WTC11 (cell line): ENCODE measurements around the gene TRPV5. TPM values are rescaled to one million over a fixed set of nuclear protein-coding genes. Genes with fewer than 3 reads are reported as not detected.

Source experiments
- ATAC-seq: fragments of 200-7000 bp; cut with Tn5 transposase; 2 replicates; pipeline ENCODE4 v1.10.0; 2021; ENCODE audit warnings: mild to moderate bottlenecking, moderate library complexity
- CTCF ChIA-PET: fragments of 300-600 bp; sonication (Branson Sonifier 250); formaldehyde crosslinking; loops from one replicate; lab custom pipeline; 2021; ENCODE audit warnings: antibody characterized with exemption; lab: Charles Lee
- POLR2A ChIA-PET: fragments of 350-600 bp; sonication (Branson Sonifier 250); formaldehyde crosslinking; loops from one replicate; lab custom pipeline; 2021; ENCODE audit warnings: antibody characterized with exemption; lab: Charles Lee
- DNase-seq: peaks from one replicate; pipeline ENCODE4 v3.0.0; 2021; ENCODE audit warnings: low spot score
- H3K27ac Mint-ChIP-seq: 2 replicates; pipeline ENCODE4 v1.8.0; 2021; ENCODE audit warnings: mixed read lengths
- H3K27me3 Mint-ChIP-seq: 2 replicates; pipeline ENCODE4 v1.8.0; 2021; ENCODE audit warnings: low read depth, mild to moderate bottlenecking, moderate library complexity, mixed read lengths
- H3K36me3 Mint-ChIP-seq: 2 replicates; pipeline ENCODE4 v1.8.0; 2021; ENCODE audit warnings: mixed read lengths
- H3K4me1 Mint-ChIP-seq: 2 replicates; pipeline ENCODE4 v1.8.0; 2022; ENCODE audit warnings: mixed read lengths
- H3K4me3 Mint-ChIP-seq: 2 replicates; pipeline ENCODE4 v1.8.0; 2021; ENCODE audit warnings: mild to moderate bottlenecking, moderate library complexity, mixed read lengths
- H3K9me3 Mint-ChIP-seq: 2 replicates; pipeline ENCODE4 v1.8.0; 2021; ENCODE audit warnings: mixed read lengths
- E2F4 ChIP-seq: sonication (generic); formaldehyde crosslinking; IDR thresholded peaks from 2 replicates; pipeline ENCODE4 v1.8.1; 2022; ENCODE audit warnings: low read depth, mild to moderate bottlenecking, moderate library complexity, missing genetic modification reagents, borderline replicate concordance
- FOXK1 ChIP-seq: sonication (generic); formaldehyde crosslinking; IDR thresholded peaks from 2 replicates; pipeline ENCODE4 v1.8.0; 2022; ENCODE audit warnings: mild to moderate bottlenecking, moderate library complexity, missing genetic modification reagents
- FOXP4 ChIP-seq: sonication (generic); formaldehyde crosslinking; IDR thresholded peaks from 2 replicates; pipeline ENCODE4 v1.8.0; 2022; ENCODE audit warnings: mild to moderate bottlenecking, missing genetic modification reagents
- HMGXB4 ChIP-seq: sonication (generic); formaldehyde crosslinking; IDR thresholded peaks from 2 replicates; pipeline ENCODE4 v1.8.1; 2023; ENCODE audit warnings: mild to moderate bottlenecking, moderate library complexity, missing genetic modification reagents
- JAZF1 ChIP-seq: fragments of 250-450 bp; sonication (Bioruptor Pico); IDR thresholded peaks from 2 replicates; pipeline ENCODE4 v1.9.0; 2021; ENCODE audit warnings: moderate library complexity, mild to moderate bottlenecking, inconsistent platforms
- MYBL2 ChIP-seq: sonication (generic); formaldehyde crosslinking; IDR thresholded peaks from 2 replicates; pipeline ENCODE4 v1.8.1; 2023; ENCODE audit warnings: mild to moderate bottlenecking, moderate library complexity, missing genetic modification reagents
- NR1H2 ChIP-seq: sonication (generic); formaldehyde crosslinking; IDR thresholded peaks from 2 replicates; pipeline ENCODE4 v1.9.0; 2021; ENCODE audit warnings: mild to moderate bottlenecking, moderate library complexity, missing genetic modification reagents
- PRDM15 ChIP-seq: sonication (generic); formaldehyde crosslinking; IDR thresholded peaks from 2 replicates; pipeline ENCODE4 v1.8.0; 2022; ENCODE audit warnings: missing genetic modification reagents
- SMAD3 ChIP-seq: sonication (generic); formaldehyde crosslinking; IDR thresholded peaks from 2 replicates; pipeline ENCODE4 v1.8.0; 2022; ENCODE audit warnings: missing genetic modification reagents, mild to moderate bottlenecking, borderline replicate concordance
- ZBTB21 ChIP-seq: sonication (generic); formaldehyde crosslinking; IDR thresholded peaks from 2 replicates; pipeline ENCODE4 v1.8.1; 2023; ENCODE audit warnings: mild to moderate bottlenecking, missing genetic modification reagents, borderline replicate concordance
- ZNF423 ChIP-seq: fragments of 250-450 bp; sonication (Bioruptor Pico); IDR thresholded peaks from 2 replicates; pipeline ENCODE4 v2.1.2; 2022; ENCODE audit warnings: mild to moderate bottlenecking, moderate library complexity
- ZNF532 ChIP-seq: fragments of 250-450 bp; sonication (Bioruptor Pico); IDR thresholded peaks from 2 replicates; pipeline ENCODE4 v1.9.0; 2021; ENCODE audit warnings: mild to moderate bottlenecking, borderline replicate concordance
- ZNF671 ChIP-seq: fragments of 250-450 bp; sonication (Bioruptor Pico); IDR thresholded peaks from 2 replicates; pipeline ENCODE4 v1.8.0; 2021; ENCODE audit warnings: mild to moderate bottlenecking
- total RNA-seq: library from RNA; stranded (reverse); gene quantifications from 3 replicates; pipeline ENCODE4 v1.2.3, GENCODE V29; 2021

The TRPV5 gene
- total RNA-seq, 1 experiment from 2014 or later: not detected

GRCh38 chr7:142879060-142879459, 54.5 kb downstream of the TRPV5 start (continued):
- TF ChIP-seq HMGXB4: no peak
- TF ChIP-seq JAZF1 (CRISPR knock-in tag): no peak
- TF ChIP-seq ZNF423 (CRISPR knock-in tag): no peak
- TF ChIP-seq NR1H2 (CRISPR knock-in tag): no peak
- TF ChIP-seq PRDM15 (CRISPR knock-in tag): no peak

- H3K4me1 Mint-ChIP-seq: no peaks in the 10 kb centered on the region
- no peaks in the 10 kb centered on the region for H3K36me3 Mint-ChIP-seq
- no peak for ATAC-seq
- no peaks in the 10 kb centered on the region; the same call in 1 of the 2 replicates for H3K27me3 Mint-ChIP-seq
- TF ChIP-seq ZNF532 (CRISPR knock-in tag) (no peak), FOXK1 (no peak), E2F4 (no peak), MYBL2 (CRISPR knock-in tag) (no peak), ZNF671 (CRISPR knock-in tag) (no peak), FOXP4 (CRISPR knock-in tag) (no peak), SMAD3 (CRISPR knock-in tag) (no peak), ZBTB21 (CRISPR knock-in tag) (no peak)
- peaks cover 6% of the 10 kb centered on the region for H3K9me3 Mint-ChIP-seq
- no peak overlapping the region for H3K4me3 Mint-ChIP-seq
- ChIA-PET CTCF (interaction anchor here (1.3 kb wide), 1 partner anchor 47 kb away, joined by 5 read pairs; no protein-coding TSS in a partner anchor), POLR2A (no interaction called here)
- H3K27ac Mint-ChIP-seq: no peak overlapping the region
- no peak for DNase-seq
Observed at GRCh38 chr7:142878315-142878714, 55.2 kb downstream of the TRPV5 start.
